Inflammatory macrophage treated with lipopolysaccharide for 1 hour (primary cell): ENCODE data around the gene RGL4.
"Not testable (repeated sequence)": the region's sequence is repeated elsewhere in the genome, so short reads cannot be mapped to it uniquely, and the experiment has no call there.

Experiments used
- DNase-seq, 2 donors: peaks; one replicate each; pipeline ENCODE4 v3.0.0-alpha.2; 2020 to 2022

RGL4 gene

GRCh38 chr22:23690713-23691112 is at the start of gene RGL4:
Gene RGL4 (plus strand): TSS chr22:23691013. CDS start chr22:23692031, 1,018 bp downstream.
- DNase-seq, result no peak

- not testable (repeated sequence) for DNase-seq
Observed at GRCh38 chr22:23646526-23646925, 44.3 kb upstream of the RGL4 start.

- DNase-seq, result no peak
Observed at GRCh38 chr22:23649071-23649501, 41.7 kb upstream of the RGL4 start.

GRCh38 chr22:23651676-23652075 is 39.1 kb upstream of the RGL4 start:
- DNase-seq, result no peak

- no peak for DNase-seq
Observed at GRCh38 chr22:23652286-23652685, 38.5 kb upstream of the RGL4 start.

- DNase-seq, result no peak
Observed at GRCh38 chr22:23652711-23653110, 38.1 kb upstream of the RGL4 start.

GRCh38 chr22:23655891-23656475 is 34.8 kb upstream of the RGL4 start:
- DNase-seq, result no peak

- peak; percentile 14 to 15 for DNase-seq
Observed at GRCh38 chr22:23657727-23658126, 33.1 kb upstream of the RGL4 start.

- not testable (repeated sequence) for DNase-seq
Observed at GRCh38 chr22:23660381-23660780, 30.4 kb upstream of the RGL4 start.

GRCh38 chr22:23670378-23671295 is 20.2 kb upstream of the RGL4 start:
- no peak for DNase-seq

- DNase-seq, result not testable (repeated sequence)
Observed at GRCh38 chr22:23671387-23671786, 19.4 kb upstream of the RGL4 start.

GRCh38 chr22:23672307-23673049 is 18.3 kb upstream of the RGL4 start:
- not testable (repeated sequence) for DNase-seq

- no peak for DNase-seq
Observed at GRCh38 chr22:23673050-23673620, 17.7 kb upstream of the RGL4 start.

- DNase-seq, result no peak
Observed at GRCh38 chr22:23673826-23674690, 16.8 kb upstream of the RGL4 start.

GRCh38 chr22:23674886-23675501 is 15.8 kb upstream of the RGL4 start:
- not testable (repeated sequence) for DNase-seq

- peak; percentile 47 to 58 for DNase-seq
Observed at GRCh38 chr22:23675502-23676415, 15.1 kb upstream of the RGL4 start.

- not testable (repeated sequence) for DNase-seq
Observed at GRCh38 chr22:23676841-23677700, 13.7 kb upstream of the RGL4 start.

- DNase-seq, result no peak
Observed at GRCh38 chr22:23677701-23677995, 13.2 kb upstream of the RGL4 start.

GRCh38 chr22:23678133-23678532 is 12.7 kb upstream of the RGL4 start:
- no peak for DNase-seq
